GM19395 (cell line): ENCODE data around the gene ASPRV1.
"Not testable (repeated sequence)": the region's sequence is repeated elsewhere in the genome, so short reads cannot be mapped to it uniquely, and the experiment has no call there.

Experiments
- ATAC-seq: cut with Tn5 transposase; IDR thresholded peaks from one replicate; pipeline ENCODE4 v1.9.1; 2021; ENCODE audit warnings: mild to moderate bottlenecking, moderate library complexity; ENCODE audit not compliant: unreplicated experiment

The ASPRV1 gene

GRCh38 chr2:69961496-69961895 is at the start of gene ASPRV1:
TSS of gene ASPRV1 (minus strand) at chr2:69961631. CDS start at chr2:69961436, 195 bp downstream.
- ATAC-seq = no peak

- no peak for ATAC-seq
Observed at GRCh38 chr2:70010576-70011111, 49.2 kb upstream of the ASPRV1 start.

GRCh38 chr2:70009762-70010575 is 48.5 kb upstream of the ASPRV1 start:
- no peak for ATAC-seq

GRCh38 chr2:70008290-70008689 is 46.9 kb upstream of the ASPRV1 start:
- ATAC-seq = no peak

- ATAC-seq = no peak
Observed at GRCh38 chr2:70007151-70007550, 45.7 kb upstream of the ASPRV1 start.

GRCh38 chr2:70006447-70006784 is 45.0 kb upstream of the ASPRV1 start:
- no peak for ATAC-seq

- ATAC-seq = no peak
Observed at GRCh38 chr2:70005752-70006446, 44.5 kb upstream of the ASPRV1 start.

- no peak for ATAC-seq
Observed at GRCh38 chr2:70005216-70005615, 43.8 kb upstream of the ASPRV1 start.

GRCh38 chr2:70003093-70003830 is 41.8 kb upstream of the ASPRV1 start:
- ATAC-seq = no peak

- ATAC-seq = no peak
Observed at GRCh38 chr2:70002241-70002899, 40.9 kb upstream of the ASPRV1 start.

- ATAC-seq = not testable (repeated sequence)
Observed at GRCh38 chr2:70000529-70000928, 39.1 kb upstream of the ASPRV1 start.

- no peak for ATAC-seq
Observed at GRCh38 chr2:69998761-69999160, 37.3 kb upstream of the ASPRV1 start.

GRCh38 chr2:69997015-69997830 is 35.8 kb upstream of the ASPRV1 start:
- no peak for ATAC-seq

GRCh38 chr2:69995511-69995910 is 34.1 kb upstream of the ASPRV1 start:
- ATAC-seq = no peak

GRCh38 chr2:69994166-69994565 is 32.7 kb upstream of the ASPRV1 start:
- no peak for ATAC-seq

GRCh38 chr2:69993708-69994107 is 32.3 kb upstream of the ASPRV1 start:
- ATAC-seq = no peak

- no peak for ATAC-seq
Observed at GRCh38 chr2:69993048-69993565, 31.7 kb upstream of the ASPRV1 start.

- ATAC-seq = no peak
Observed at GRCh38 chr2:69992310-69993047, 31.0 kb upstream of the ASPRV1 start.

- no peak for ATAC-seq
Observed at GRCh38 chr2:69989441-69990105, 28.1 kb upstream of the ASPRV1 start.
